ENCODE results near the gene KCNT2. TPM values are rescaled to one million over a fixed set of nuclear protein-coding genes. Genes with fewer than 3 reads are reported as not detected.
"Not testable (repeated sequence)": the region's sequence is repeated elsewhere in the genome, so short reads cannot be mapped to it uniquely, and the experiment has no call there.

The KCNT2 gene
- total RNA-seq, 4 donors from 2014 or later: 0.35 to 2.3 (median 0.91) TPM; not detected in 1

- DNase-seq: no peak
- H3K27ac ChIP-seq: no peak overlapping the region
- intact Hi-C loops (cut with DNase I): no loop called here
- H3K9me3 ChIP-seq: no peaks in the 10 kb centered on the region
- H3K27me3 ChIP-seq: no peaks in the 10 kb centered on the region
- H3K36me3 ChIP-seq: no peaks in the 10 kb centered on the region
- H3K4me1 ChIP-seq: no peaks in the 10 kb centered on the region
- H3K4me3 ChIP-seq: no peak overlapping the region
- TF ChIP-seq, protein P1, sequence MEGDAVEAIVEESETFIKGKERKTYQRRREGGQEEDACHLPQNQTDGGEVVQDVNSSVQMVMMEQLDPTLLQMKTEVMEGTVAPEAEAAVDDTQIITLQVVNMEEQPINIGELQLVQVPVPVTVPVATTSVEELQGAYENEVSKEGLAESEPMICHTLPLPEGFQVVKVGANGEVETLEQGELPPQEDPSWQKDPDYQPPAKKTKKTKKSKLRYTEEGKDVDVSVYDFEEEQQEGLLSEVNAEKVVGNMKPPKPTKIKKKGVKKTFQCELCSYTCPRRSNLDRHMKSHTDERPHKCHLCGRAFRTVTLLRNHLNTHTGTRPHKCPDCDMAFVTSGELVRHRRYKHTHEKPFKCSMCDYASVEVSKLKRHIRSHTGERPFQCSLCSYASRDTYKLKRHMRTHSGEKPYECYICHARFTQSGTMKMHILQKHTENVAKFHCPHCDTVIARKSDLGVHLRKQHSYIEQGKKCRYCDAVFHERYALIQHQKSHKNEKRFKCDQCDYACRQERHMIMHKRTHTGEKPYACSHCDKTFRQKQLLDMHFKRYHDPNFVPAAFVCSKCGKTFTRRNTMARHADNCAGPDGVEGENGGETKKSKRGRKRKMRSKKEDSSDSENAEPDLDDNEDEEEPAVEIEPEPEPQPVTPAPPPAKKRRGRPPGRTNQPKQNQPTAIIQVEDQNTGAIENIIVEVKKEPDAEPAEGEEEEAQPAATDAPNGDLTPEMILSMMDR (IDR thresholded peaks at IDR 0.05): no peak
- no peak for TF ChIP-seq POLR2A (IDR thresholded peaks at IDR 0.05)
Measured at GRCh38 chr1:196517193-196517592, 91.0 kb downstream of the KCNT2 start.

DNA sequence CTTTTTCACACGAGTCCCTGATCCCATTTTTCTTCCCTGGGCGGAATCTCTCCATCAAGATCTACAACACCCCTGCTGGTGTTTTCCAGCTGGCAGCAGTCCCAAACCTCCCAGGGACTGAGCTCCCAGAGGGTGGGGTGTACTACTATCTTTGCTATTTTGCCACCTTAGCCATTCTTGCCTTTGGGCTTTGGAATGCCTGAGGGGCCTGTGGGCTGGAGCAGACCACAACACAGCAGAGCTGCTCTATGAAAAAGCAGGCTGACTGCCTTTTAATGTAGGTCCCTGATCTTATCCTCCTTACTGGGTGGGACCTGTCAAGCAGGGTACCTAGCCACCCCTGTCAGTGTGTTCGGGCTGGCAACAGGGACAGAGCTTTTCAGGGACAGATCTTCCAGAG lies 91.9 kb downstream of the KCNT2 start:
- TF ChIP-seq, protein P1 (IDR thresholded peaks at IDR 0.05): no peak
- TF ChIP-seq POLR2A (IDR thresholded peaks at IDR 0.05): no peak
- Histone ChIP-seq H3K4me1 (no peaks in the 10 kb centered on the region), H3K4me3 (no peak overlapping the region), H3K27ac (no peak overlapping the region), H3K27me3 (no peaks in the 10 kb centered on the region), H3K36me3 (no peaks in the 10 kb centered on the region), H3K9me3 (no peaks in the 10 kb centered on the region)
- WGBS, 2 donors: 74 to 100% methylated on average over 1 to 3 of the region's 3 CpGs
- no peak for DNase-seq
- intact Hi-C loops (cut with DNase I): no loop called here

GRCh38 chr1:196515904-196516303 lies 92.3 kb downstream of the KCNT2 start:
- H3K36me3 ChIP-seq: no peaks in the 10 kb centered on the region
- H3K27ac ChIP-seq: no peak overlapping the region
- no peaks in the 10 kb centered on the region for H3K4me1 ChIP-seq
- TF ChIP-seq, protein P1 (IDR thresholded peaks at IDR 0.05): no peak
- no peak for TF ChIP-seq POLR2A (IDR thresholded peaks at IDR 0.05)
- intact Hi-C loops (cut with DNase I): no loop called here
- H3K27me3 ChIP-seq: no peaks in the 10 kb centered on the region
- H3K9me3 ChIP-seq: no peaks in the 10 kb centered on the region
- no peak overlapping the region for H3K4me3 ChIP-seq
- WGBS, 2 donors: no CpG with 5 or more reads among the region's 2 CpGs
- DNase-seq: no peak

DNA sequence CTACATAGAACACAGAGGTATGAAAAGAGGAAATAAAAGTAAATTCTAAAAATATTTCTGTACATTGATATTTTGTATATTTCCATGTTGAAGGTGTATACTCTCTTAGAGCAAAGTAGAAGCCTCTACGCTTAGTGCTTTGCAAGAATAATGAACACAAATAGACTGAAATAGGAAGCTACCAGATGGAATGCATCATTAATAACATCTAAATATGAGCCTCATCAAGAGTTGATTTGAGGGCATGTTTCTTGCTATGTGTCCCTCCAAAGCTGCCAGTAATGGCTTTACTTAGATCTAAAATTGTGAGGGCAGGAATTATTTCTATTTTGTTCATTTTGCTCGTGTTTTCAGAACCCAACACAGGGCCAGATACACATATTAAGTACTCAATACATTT lies 94.4 kb downstream of the KCNT2 start:
- H3K4me1 ChIP-seq: no peaks in the 10 kb centered on the region
- DNase-seq: no peak
- WGBS, 2 donors: 48 to 51% methylated on average over 2 of the region's 2 CpGs
- H3K36me3 ChIP-seq: no peaks in the 10 kb centered on the region
- H3K27ac ChIP-seq: no peak overlapping the region
- H3K27me3 ChIP-seq: no peaks in the 10 kb centered on the region
- H3K9me3 ChIP-seq: no peaks in the 10 kb centered on the region
- H3K4me3 ChIP-seq: no peak overlapping the region
- TF ChIP-seq, protein P1 (IDR thresholded peaks at IDR 0.05): no peak
- no peak for TF ChIP-seq POLR2A (IDR thresholded peaks at IDR 0.05)
- intact Hi-C loops (cut with DNase I): no loop called here

DNA sequence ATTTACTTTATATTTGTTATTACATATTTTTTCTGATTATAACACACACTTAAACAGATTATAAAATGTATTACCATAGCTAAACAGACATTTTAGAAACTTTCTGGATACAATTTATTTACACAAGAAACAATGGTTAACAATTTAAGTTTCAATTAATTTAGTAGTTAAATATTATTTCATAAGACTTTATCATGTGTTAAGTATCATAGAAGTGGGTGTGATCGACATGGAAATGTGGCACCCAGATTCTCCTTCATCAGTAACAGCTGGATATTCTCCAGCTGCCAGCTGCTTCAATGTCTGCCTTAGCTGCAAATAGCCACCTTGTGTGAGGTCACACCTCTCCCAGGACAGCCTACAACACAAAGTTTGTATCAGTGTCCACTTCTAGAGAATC lies 97.8 kb downstream of the KCNT2 start:
- no peak overlapping the region for H3K4me3 ChIP-seq
- H3K9me3 ChIP-seq: no peaks in the 10 kb centered on the region
- H3K27me3 ChIP-seq: no peaks in the 10 kb centered on the region
- intact Hi-C loops (cut with DNase I): no loop called here
- H3K27ac ChIP-seq: no peak overlapping the region
- H3K36me3 ChIP-seq: no peaks in the 10 kb centered on the region
- no peak for DNase-seq
- 60 to 68% methylated on average over 1 of the region's 1 CpG for WGBS, 2 donors
- H3K4me1 ChIP-seq: no peaks in the 10 kb centered on the region
- TF ChIP-seq POLR2A (IDR thresholded peaks at IDR 0.05): no peak
- TF ChIP-seq, protein P1 (IDR thresholded peaks at IDR 0.05): no peak

DNA sequence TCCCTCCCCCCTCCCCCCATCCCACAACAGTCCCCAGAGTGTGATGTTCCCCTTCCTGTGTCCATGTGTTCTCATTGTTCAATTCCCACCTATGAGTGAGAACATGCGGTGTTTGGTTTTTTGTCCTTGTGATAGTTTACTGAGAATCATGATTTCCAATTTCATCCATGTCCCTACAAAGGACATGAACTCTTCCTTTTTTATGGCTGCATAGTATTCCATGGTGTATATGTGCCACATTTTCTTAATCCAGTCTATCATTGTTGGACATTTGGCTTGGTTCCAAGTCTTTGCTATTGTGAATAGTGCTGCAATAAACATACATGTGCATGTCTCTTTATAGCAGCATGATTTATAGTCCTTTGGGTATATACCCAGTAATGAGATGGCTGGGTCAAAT lies 104.0 kb downstream of the KCNT2 start:
- H3K27ac ChIP-seq; H3K27me3 ChIP-seq; H3K4me1 ChIP-seq; DNase-seq; intact Hi-C loops (cut with DNase I); H3K4me3 ChIP-seq; H3K36me3 ChIP-seq; H3K9me3 ChIP-seq: not testable (repeated sequence)
- 100% methylated on average over 1 of the region's 1 CpG; no CpG with 5 or more reads in 1 of the 2 donors for WGBS, 2 donors

All from esophagus squamous epithelium (tissue), 5 donors.